Glomerular visceral epithelial cell (primary cell): ENCODE measurements around the gene KLK14.

Source experiments
- DNase-seq: peaks from one replicate; pipeline ENCODE4 v3.0.0-alpha.2; 2016; ENCODE audit errors: extremely low spot score

Gene KLK14

GRCh38 chr19:51044327-51044726, 38.4 kb downstream of the KLK14 start:
- no peak for DNase-seq

- no peak for DNase-seq
Observed at GRCh38 chr19:51043497-51043896, 39.2 kb downstream of the KLK14 start.

GRCh38 chr19:51040151-51040550, 42.5 kb downstream of the KLK14 start:
- no peak for DNase-seq

- DNase-seq, result no peak
Observed at GRCh38 chr19:51036519-51036918, 46.2 kb downstream of the KLK14 start.

GRCh38 chr19:51034704-51035103, 48.0 kb downstream of the KLK14 start, which contains the start of gene KLK12:
TSS of gene KLK12 (minus strand) at chr19:51035002. CDS start at chr19:51034621, 381 bp downstream.
- no peak for DNase-seq

GRCh38 chr19:51031880-51032225, 50.8 kb downstream of the KLK14 start:
- DNase-seq, result no peak

GRCh38 chr19:51031220-51031879, 51.3 kb downstream of the KLK14 start:
- DNase-seq, result no peak

GRCh38 chr19:51030631-51031030, 52.1 kb downstream of the KLK14 start:
- DNase-seq, result no peak

- DNase-seq, result no peak
Observed at GRCh38 chr19:51029718-51030117, 53.0 kb downstream of the KLK14 start.
